ENCODE data around the gene SNX33. TPM values are rescaled to one million over a fixed set of nuclear protein-coding genes. Genes with fewer than 3 reads are reported as not detected.

SNX33 gene
- total RNA-seq, 1 donor = 39.8 TPM

DNA sequence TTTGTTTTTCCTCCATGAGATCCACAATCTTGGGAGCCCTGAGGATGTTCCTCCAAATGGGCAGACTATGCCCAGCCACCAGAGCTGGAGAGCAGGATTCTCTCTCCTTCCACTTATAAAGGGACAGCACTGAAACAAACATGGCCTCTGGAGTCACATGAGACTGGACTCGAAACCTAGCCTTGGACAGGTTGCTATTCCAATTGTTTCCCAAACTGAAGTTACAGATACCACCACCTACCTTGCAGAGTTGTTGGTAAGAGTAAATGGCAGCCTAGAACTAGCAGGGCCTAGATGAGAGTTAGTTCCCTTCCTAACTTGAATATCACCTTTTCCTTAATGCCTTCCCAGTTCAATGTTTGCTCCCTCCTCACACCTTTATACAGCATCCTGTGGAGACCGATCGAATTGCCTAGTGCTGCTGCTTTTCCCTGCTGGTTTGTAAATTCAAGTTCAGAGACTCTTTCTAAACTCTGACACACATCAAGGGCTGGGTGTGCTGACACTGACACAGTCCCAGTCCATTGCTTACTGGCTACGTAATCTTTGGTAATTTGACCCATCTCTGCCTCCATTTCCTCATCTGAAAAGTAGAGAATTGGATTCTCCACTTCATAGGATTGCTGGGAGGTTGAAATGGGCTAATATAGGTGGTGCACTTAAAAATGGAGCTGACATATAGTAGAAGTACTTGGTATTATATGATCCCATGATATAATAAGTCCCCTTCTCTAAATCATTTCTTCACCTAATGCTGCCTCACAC is 10.3 kb upstream of the SNX33 start:
- peak overlapping the region; percentile 93 for H3K4me2 ChIP-seq (ENCODE audit: insufficient read depth, low read length)
- peak overlapping the region; percentile 81 for H3K27ac ChIP-seq (ENCODE audit: low read depth, low read length)

DNA sequence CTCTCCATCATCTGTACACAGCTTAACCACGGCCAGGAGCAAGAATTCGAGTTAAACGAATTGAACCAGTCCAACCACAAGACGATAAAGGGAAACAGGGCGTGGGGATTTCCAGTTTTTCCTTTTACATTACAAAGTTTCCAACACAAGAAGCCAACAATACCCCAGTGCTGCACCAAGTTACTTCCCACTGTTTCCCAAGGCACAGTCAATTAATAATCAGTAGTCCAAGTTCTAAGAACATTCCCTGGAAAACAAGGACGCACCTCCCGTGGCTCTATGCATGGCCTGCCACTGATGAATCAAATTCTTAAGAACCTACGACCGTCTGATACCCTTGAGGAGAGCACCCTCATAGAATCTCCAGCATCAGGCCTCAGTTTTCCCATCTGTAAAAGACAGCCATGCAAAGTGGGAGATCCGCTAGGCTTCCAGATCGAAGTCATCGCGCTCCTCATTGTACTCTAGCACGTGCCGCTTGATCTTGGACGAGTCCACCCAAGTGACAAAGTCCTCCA is 8.5 kb upstream of the SNX33 start:
- Histone ChIP-seq H3K4me2 (ENCODE audit: insufficient read depth, low read length) (peak overlapping the region; percentile 93), H3K9me3 (ENCODE audit: low read depth, low read length) (no peaks in the 10 kb centered on the region), H3K4me3 (ENCODE audit: insufficient read depth, low read length) (peak overlapping the region; percentile 99), H3K27me3 (ENCODE audit: insufficient read depth, low read length) (no peaks in the 10 kb centered on the region), H3K27ac (ENCODE audit: low read depth, low read length) (peak overlapping the region; percentile 81), H3K79me2 (ENCODE audit: insufficient read depth, low read length) (peaks cover 32% of the 10 kb centered on the region), H4K20me1 (ENCODE audit: insufficient read depth, low read length) (peaks cover 13% of the 10 kb centered on the region), H2AFZ (ENCODE audit: low read length) (peak overlapping the region; percentile 90), H3K4me1 (ENCODE audit: insufficient read depth, low read length) (peaks cover 27% of the 10 kb centered on the region), H3K36me3 (ENCODE audit: insufficient read depth, low read length) (no peaks in the 10 kb centered on the region)
- no peak for DNase-seq (ENCODE audit: insufficient read length, low spot score, missing footprints)
- TF ChIP-seq, protein P1, sequence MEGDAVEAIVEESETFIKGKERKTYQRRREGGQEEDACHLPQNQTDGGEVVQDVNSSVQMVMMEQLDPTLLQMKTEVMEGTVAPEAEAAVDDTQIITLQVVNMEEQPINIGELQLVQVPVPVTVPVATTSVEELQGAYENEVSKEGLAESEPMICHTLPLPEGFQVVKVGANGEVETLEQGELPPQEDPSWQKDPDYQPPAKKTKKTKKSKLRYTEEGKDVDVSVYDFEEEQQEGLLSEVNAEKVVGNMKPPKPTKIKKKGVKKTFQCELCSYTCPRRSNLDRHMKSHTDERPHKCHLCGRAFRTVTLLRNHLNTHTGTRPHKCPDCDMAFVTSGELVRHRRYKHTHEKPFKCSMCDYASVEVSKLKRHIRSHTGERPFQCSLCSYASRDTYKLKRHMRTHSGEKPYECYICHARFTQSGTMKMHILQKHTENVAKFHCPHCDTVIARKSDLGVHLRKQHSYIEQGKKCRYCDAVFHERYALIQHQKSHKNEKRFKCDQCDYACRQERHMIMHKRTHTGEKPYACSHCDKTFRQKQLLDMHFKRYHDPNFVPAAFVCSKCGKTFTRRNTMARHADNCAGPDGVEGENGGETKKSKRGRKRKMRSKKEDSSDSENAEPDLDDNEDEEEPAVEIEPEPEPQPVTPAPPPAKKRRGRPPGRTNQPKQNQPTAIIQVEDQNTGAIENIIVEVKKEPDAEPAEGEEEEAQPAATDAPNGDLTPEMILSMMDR (IDR thresholded peaks at IDR 0.05; ENCODE audit: extremely low read depth, low read depth, low read length) = no peak

More for the DNA sequence above, 10.3 kb upstream of the SNX33 start:
- TF ChIP-seq, protein P1 (IDR thresholded peaks at IDR 0.05; ENCODE audit: extremely low read depth, low read depth, low read length) = no peak
- no peaks in the 10 kb centered on the region for H3K36me3 ChIP-seq (ENCODE audit: insufficient read depth, low read length)
- peaks cover 32% of the 10 kb centered on the region for H3K79me2 ChIP-seq (ENCODE audit: insufficient read depth, low read length)
- peak overlapping the region; percentile 99 for H3K4me3 ChIP-seq (ENCODE audit: insufficient read depth, low read length)
- no peaks in the 10 kb centered on the region for H3K27me3 ChIP-seq (ENCODE audit: insufficient read depth, low read length)
- no peak overlapping the region for H2AFZ ChIP-seq (ENCODE audit: low read length)
- no peak for DNase-seq (ENCODE audit: insufficient read length, low spot score, missing footprints)
- H4K20me1 ChIP-seq (ENCODE audit: insufficient read depth, low read length) = peaks cover 13% of the 10 kb centered on the region
- H3K9me3 ChIP-seq (ENCODE audit: low read depth, low read length) = no peaks in the 10 kb centered on the region
- peaks cover 27% of the 10 kb centered on the region for H3K4me1 ChIP-seq (ENCODE audit: insufficient read depth, low read length)

- peaks cover 27% of the 10 kb centered on the region for H3K4me1 ChIP-seq (ENCODE audit: insufficient read depth, low read length)
These were observed 7.8 kb upstream of the SNX33 start, which contains the start of gene IMP3 for GRCh38 chr15:75639709-75640482. TSS of gene IMP3 (minus strand) at chr15:75640224. CDS start at chr15:75640168, 56 bp downstream.

More at GRCh38 chr15:75639709-75640482, 7.8 kb upstream of the SNX33 start, which contains the start of gene IMP3:
- Histone ChIP-seq H4K20me1 (ENCODE audit: insufficient read depth, low read length) (peaks cover 13% of the 10 kb centered on the region), H3K27ac (ENCODE audit: low read depth, low read length) (peak within 1 kb of the TSS; percentile 81), H3K27me3 (ENCODE audit: insufficient read depth, low read length) (no peaks in the 10 kb centered on the region), H3K4me3 (ENCODE audit: insufficient read depth, low read length) (peak within 1 kb of the TSS; percentile 99), H3K9me3 (ENCODE audit: low read depth, low read length) (no peaks in the 10 kb centered on the region), H3K4me2 (ENCODE audit: insufficient read depth, low read length) (peak within 1 kb of the TSS; percentile 93), H2AFZ (ENCODE audit: low read length) (peak within 1 kb of the TSS; percentile 94), H3K79me2 (ENCODE audit: insufficient read depth, low read length) (peaks cover 32% of the 10 kb centered on the region), H3K36me3 (ENCODE audit: insufficient read depth, low read length) (no peaks in the 10 kb centered on the region)
- TF ChIP-seq, protein P1 (IDR thresholded peaks at IDR 0.05; ENCODE audit: extremely low read depth, low read depth, low read length) = no peak
- peak; percentile 98 for DNase-seq (ENCODE audit: insufficient read length, low spot score, missing footprints)

All from osteoblast (primary cell).